ENCODE results near the gene PDZD2. TPM values are rescaled to one million over a fixed set of nuclear protein-coding genes. Genes with fewer than 3 reads are reported as not detected.
"Not testable (repeated sequence)": the region's sequence is repeated elsewhere in the genome, so short reads cannot be mapped to it uniquely, and the experiment has no call there.

The PDZD2 gene
- total and polyA plus RNA-seq, 11 donors = 28.3 to 116 (median 80.6) TPM

GRCh38 chr5:31728039-31728438 is 89.1 kb downstream of the PDZD2 start:
- intact Hi-C loops (cut with DNase I) = loop anchor here in 1 of 10 donors (10.0 kb wide), 1 partner anchor 93 kb away; the partner anchor contains the start of gene PDZD2
- ATAC-seq = no peak
- no peak for TF ChIP-seq POLR2A (IDR thresholded peaks at IDR 0.05)
- no peak overlapping the region for H3K27ac ChIP-seq
- no peaks in the 10 kb centered on the region for H3K9me3 ChIP-seq
- DNase-seq = no peak
- H3K36me3 ChIP-seq = no peaks in the 10 kb centered on the region
- H3K4me1 ChIP-seq = peaks cover 0 to 50% (median 22%) of the 10 kb centered on the region in 12 donors
- H3K4me3 ChIP-seq = no peak overlapping the region
- WGBS, 4 donors = 90 to 94% (median 94%) methylated on average over 3 of the region's 3 CpGs
- no peaks in the 10 kb centered on the region for H3K27me3 ChIP-seq

DNA sequence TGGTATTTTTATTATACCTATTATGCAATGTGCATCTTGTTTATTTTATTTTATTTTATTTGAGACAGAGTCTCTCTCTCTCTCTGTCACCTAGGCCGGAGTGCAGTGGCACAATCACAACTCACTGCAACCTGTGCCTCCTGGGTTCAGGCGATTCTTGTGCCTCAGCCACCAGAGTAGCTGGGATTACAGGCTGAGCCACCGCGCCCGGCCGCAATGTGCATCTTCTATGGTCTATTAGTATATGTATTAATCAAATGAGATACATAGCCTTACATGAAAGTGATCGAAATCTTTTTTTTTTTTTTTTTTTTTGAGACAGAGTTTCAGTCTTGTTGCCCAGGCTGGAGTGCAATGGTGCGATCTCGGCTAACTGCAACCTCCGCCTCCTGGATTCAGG is 89.9 kb downstream of the PDZD2 start:
- not testable (repeated sequence) for ATAC-seq

GRCh38 chr5:31730139-31730538 is 91.2 kb downstream of the PDZD2 start:
- peak in 2 of 4 donors; percentile 21 to 35 for ATAC-seq

More for the DNA sequence above, 89.9 kb downstream of the PDZD2 start:
- peaks cover 0 to 57% (median 29%) of the 10 kb centered on the region in 12 donors for H3K4me1 ChIP-seq
- 95 to 97% (median 96%) methylated on average over 10 of the region's 10 CpGs for WGBS, 4 donors
- not testable (repeated sequence) for H3K9me3 ChIP-seq, DNase-seq, H3K27ac ChIP-seq, H3K27me3 ChIP-seq, H3K4me3 ChIP-seq, H3K36me3 ChIP-seq
- intact Hi-C loops (cut with DNase I) = loop anchor here in 1 of 10 donors (10.0 kb wide), 1 partner anchor 94 kb away; the partner anchor contains the start of gene PDZD2

DNA sequence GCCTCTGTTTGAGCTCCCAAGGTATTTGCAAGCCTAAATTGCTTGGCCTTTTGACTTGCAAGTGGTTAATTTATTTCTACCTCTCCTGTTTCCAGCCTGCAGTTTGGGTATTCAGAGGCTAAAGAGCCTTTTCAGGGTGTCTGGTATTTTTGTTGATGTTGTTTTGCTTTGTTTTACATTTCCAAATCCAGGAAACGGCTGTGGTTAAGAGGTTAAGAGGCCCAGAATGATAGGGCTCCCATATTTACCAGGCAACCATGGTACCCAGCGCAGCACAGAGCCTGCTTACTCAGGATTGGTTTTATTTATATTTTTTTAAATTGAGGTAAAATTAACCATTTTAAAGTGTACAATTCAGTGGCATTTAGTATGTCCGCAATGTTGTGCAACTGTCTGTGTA is 92.1 kb downstream of the PDZD2 start:
- 64 to 77% (median 70%) methylated on average over 3 of the region's 3 CpGs for WGBS, 4 donors
- H3K4me3 ChIP-seq = no peak overlapping the region
- H3K27me3 ChIP-seq = no peaks in the 10 kb centered on the region
- H3K27ac ChIP-seq = peak overlapping the region in 6 of 12 donors; percentile 10 to 49 (median 34)
- ATAC-seq (peak in 1 of 4 donors; percentile 38), DNase-seq (no peak)
- intact Hi-C loops (cut with DNase I) = loop anchor here in 2 of 10 donors (10.0 kb wide), 2 partner anchors 56 to 96 kb away; partner anchors contain the start of gene PDZD2 (in 1 of the 2)
- H3K36me3 ChIP-seq = no peaks in the 10 kb centered on the region
- H3K4me1 ChIP-seq = peaks cover 0 to 71% (median 33%) of the 10 kb centered on the region in 12 donors
- H3K9me3 ChIP-seq = no peaks in the 10 kb centered on the region
- TF ChIP-seq POLR2A (IDR thresholded peaks at IDR 0.05) = no peak
- TF ChIP-seq, protein P1, sequence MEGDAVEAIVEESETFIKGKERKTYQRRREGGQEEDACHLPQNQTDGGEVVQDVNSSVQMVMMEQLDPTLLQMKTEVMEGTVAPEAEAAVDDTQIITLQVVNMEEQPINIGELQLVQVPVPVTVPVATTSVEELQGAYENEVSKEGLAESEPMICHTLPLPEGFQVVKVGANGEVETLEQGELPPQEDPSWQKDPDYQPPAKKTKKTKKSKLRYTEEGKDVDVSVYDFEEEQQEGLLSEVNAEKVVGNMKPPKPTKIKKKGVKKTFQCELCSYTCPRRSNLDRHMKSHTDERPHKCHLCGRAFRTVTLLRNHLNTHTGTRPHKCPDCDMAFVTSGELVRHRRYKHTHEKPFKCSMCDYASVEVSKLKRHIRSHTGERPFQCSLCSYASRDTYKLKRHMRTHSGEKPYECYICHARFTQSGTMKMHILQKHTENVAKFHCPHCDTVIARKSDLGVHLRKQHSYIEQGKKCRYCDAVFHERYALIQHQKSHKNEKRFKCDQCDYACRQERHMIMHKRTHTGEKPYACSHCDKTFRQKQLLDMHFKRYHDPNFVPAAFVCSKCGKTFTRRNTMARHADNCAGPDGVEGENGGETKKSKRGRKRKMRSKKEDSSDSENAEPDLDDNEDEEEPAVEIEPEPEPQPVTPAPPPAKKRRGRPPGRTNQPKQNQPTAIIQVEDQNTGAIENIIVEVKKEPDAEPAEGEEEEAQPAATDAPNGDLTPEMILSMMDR (IDR thresholded peaks at IDR 0.05) = no peak

More at GRCh38 chr5:31730139-31730538, 91.2 kb downstream of the PDZD2 start:
- peaks cover 0 to 68% (median 33%) of the 10 kb centered on the region in 12 donors for H3K4me1 ChIP-seq
- intact Hi-C loops (cut with DNase I) = loop anchor here in 2 of 10 donors (10.0 kb wide), 2 partner anchors 55 to 95 kb away; partner anchors contain the start of gene PDZD2 (in 1 of the 2)
- 89 to 96% (median 94%) methylated on average over 3 of the region's 3 CpGs for whole genome bisulfite sequencing, 4 donors
- no peak overlapping the region for H3K4me3 ChIP-seq
- H3K9me3 ChIP-seq = no peaks in the 10 kb centered on the region
- H3K27me3 ChIP-seq = no peaks in the 10 kb centered on the region
- H3K36me3 ChIP-seq = no peaks in the 10 kb centered on the region
- TF ChIP-seq, protein P1 (IDR thresholded peaks at IDR 0.05) = no peak
- TF ChIP-seq POLR2A (IDR thresholded peaks at IDR 0.05) = no peak
- DNase-seq = no peak
- peak overlapping the region in 5 of 12 donors; percentile 11 to 42 (median 24) for H3K27ac ChIP-seq

DNA sequence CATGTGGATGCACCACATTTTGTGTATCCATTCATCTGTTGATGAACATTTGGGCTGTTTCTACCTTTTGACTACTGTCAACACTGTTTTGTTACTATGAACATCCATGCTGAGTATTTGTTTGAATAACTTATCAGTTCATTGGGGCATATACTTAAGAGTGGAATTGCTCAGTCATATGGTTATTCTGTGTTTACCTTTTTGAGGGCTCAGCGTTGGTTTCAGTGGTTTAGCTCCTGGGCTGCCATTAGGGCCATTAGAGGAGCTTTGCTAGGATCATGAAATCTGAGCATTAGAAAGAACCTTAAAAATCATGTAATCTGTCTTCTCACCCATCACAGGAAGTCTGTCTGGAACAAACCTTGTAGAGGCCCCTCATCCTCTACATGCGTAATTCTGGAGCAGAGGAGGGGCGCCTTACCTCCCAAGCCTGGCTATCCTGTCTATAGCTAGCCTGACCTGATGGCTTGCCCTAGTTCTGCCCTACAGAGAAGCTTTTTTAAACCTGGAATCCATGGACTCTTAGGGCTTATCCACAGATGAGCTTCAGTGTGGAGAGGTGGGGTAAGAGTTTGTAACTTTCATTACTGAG is 92.9 kb downstream of the PDZD2 start:
- Histone ChIP-seq H3K4me1 (peaks cover 0 to 66% (median 29%) of the 10 kb centered on the region in 12 donors), H3K4me3 (no peak overlapping the region), H3K27ac (peak overlapping the region in 6 of 12 donors; percentile 17 to 72 (median 34)), H3K27me3 (no peaks in the 10 kb centered on the region), H3K36me3 (no peaks in the 10 kb centered on the region), H3K9me3 (no peaks in the 10 kb centered on the region)
- ATAC-seq (no peak), DNase-seq (no peak)
- intact Hi-C loops (cut with DNase I) = loop anchor here in 2 of 10 donors (10.0 kb wide), 2 partner anchors 57 to 97 kb away; partner anchors contain the start of gene PDZD2 (in 1 of the 2)
- 83 to 93% (median 88%) methylated on average over 3 of the region's 3 CpGs for WGBS, 4 donors
- TF ChIP-seq POLR2A (IDR thresholded peaks at IDR 0.05) = no peak
- TF ChIP-seq, protein P1 (IDR thresholded peaks at IDR 0.05) = no peak

DNA sequence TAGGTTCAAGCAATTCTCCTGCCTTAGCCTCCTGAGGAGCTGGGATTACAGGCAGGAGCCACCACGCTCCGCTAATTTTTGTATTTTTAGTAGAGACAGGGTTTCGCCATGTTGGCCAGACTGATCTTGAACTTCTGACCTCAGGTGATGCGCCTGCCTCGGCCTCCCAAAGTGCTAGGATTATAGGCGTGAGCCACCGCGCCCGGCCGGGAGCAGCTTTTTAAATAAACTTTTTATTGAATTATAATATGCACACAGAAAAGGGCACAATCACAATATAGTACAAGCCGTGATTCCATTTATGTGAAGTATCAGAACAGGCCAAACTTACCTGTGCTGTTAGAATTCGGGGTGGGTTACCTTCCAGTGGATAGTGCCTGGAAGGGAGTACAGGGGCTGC is 93.9 kb downstream of the PDZD2 start:
- peaks cover 0 to 62% (median 28%) of the 10 kb centered on the region in 12 donors for H3K4me1 ChIP-seq
- 94 to 97% (median 96%) methylated on average over 12 of the region's 12 CpGs for WGBS, 4 donors
- not testable (repeated sequence) for H3K4me3 ChIP-seq, H3K27me3 ChIP-seq, H3K36me3 ChIP-seq, ATAC-seq, DNase-seq, H3K9me3 ChIP-seq
- intact Hi-C loops (cut with DNase I) = loop anchor here in 2 of 10 donors (10.0 kb wide), 2 partner anchors 58 to 98 kb away; partner anchors contain the start of gene PDZD2 (in 1 of the 2)
- H3K27ac ChIP-seq = peak overlapping the region in 10 of 12 donors; percentile 3 to 72 (median 52)

Measured in heart left ventricle (tissue), 16 donors.